HG03439 (cell line): Measurements from ENCODE around the gene PCDH9.
"Not testable (repeated sequence)": the region's sequence is repeated elsewhere in the genome, so short reads cannot be mapped to it uniquely, and the experiment has no call there.

ENCODE experiments used
- ATAC-seq: cut with Tn5 transposase; IDR thresholded peaks from one replicate; pipeline ENCODE4 v1.9.1; 2021; ENCODE audit warnings: mild to moderate bottlenecking, moderate library complexity; ENCODE audit not compliant: unreplicated experiment

The PCDH9 gene

DNA sequence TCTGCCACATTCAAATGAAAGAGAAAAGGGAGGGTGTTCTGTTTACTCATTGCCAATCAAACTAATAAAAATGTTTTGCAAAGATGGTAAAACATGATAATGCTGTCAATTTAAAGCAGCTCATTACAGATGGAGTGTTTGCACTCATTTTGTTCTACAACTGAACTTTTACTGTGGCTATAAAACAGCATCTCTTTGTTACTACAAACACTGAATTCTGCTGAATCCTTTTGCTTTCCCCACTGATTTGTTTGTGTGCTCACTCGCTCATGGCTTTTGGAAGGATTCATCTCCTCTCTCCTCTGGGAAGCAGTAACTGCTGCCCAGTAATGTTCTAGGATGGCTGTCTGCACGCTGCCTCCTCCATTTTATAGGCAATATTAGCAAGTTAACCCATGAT lies 434.5 kb downstream of the PCDH9 start:
- no peak for ATAC-seq

DNA sequence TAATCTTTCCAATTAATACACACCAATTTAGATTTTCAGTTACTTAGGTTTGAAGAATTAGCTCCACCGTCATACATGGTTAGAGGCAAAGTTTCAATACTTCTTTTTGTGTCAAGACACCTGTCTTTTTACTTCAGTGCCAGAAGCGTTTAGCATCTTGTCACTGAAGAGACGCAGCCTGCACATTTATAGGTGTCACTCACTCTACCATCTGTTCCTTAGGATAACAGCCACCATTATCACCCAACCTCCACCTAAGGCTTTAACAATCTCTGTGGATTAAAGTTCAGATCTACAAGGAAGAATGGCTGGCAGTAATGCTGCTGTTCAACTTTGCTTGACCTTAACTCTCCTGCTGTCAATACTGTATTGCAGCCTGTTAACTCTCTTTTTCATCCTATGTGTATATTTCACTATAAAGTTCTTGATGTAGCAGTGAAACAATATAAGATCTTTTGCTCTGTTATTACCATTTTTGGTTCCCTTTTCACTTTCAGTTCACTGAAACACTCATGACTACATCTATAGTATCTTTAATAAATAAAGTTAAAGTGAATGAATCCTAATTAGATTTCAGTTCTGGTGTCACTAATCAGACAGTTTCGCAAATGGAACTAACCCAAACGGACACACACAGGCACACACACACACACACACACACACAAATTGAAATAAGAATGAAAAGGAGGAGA lies 435.6 kb downstream of the PCDH9 start:
- ATAC-seq, result no peak

GRCh38 chr13:66790861-66791260 lies 439.3 kb downstream of the PCDH9 start:
- ATAC-seq, result no peak

DNA sequence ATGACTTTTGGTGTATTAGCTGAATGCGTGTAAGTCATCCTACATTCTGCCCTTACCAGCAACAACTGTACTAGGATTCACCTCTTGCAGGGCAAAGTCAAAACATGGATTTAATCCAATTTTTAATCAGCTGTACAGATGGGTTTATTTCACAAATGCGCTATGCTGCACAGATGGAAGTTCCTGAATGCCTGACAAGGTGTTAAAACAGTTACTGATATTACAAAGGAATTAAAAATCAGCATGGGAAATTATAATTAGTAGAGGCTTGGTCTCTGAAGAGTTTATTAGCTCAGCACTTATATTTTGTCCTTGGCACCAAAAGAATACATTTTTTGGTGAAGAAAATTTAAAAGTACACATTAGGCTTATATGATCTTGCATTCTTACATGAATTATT lies 448.9 kb downstream of the PCDH9 start:
- no peak for ATAC-seq

GRCh38 chr13:66780814-66781213 lies 449.3 kb downstream of the PCDH9 start:
- no peak for ATAC-seq

- ATAC-seq, result no peak
Observed at GRCh38 chr13:66778461-66778860, 451.7 kb downstream of the PCDH9 start.

- ATAC-seq, result no peak
Observed at GRCh38 chr13:66775196-66775595, 454.9 kb downstream of the PCDH9 start.

DNA sequence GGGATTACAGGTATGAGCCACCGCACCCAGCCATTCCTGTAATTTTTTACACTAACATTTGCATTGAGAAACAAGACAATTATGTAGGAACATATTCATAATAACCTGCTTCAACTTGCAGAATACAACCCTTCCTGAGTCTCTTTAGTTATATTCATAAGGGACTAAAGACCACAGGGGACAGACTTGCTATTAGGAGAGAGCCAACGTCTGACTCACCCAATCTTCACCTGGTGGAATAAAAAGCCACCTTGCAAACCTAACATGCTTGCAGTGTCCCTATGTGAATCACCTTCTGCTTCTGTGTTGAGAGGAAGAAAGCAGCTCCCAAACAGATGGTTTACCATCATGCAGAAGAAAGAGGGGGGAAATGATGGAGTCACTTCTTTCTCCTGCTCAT lies 456.1 kb downstream of the PCDH9 start:
- no peak for ATAC-seq

DNA sequence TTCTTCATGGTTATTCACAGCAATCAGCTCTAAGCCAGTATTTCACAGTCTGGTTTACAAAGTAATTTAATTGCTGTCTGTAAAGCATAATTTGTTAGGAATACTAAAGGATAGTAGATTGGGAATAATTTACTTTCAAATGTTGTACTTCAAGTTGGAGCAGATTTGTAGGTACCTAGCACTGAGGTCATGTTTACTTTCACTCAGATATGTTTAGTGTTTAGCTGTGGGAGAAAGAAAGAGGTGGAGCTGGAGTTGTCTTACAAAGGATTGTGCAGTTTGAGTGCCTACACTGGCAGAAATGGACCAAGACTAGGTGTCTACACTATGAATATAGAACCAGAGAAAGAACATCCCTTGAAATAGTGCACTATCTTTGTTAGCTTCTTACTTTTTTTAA lies 464.6 kb downstream of the PCDH9 start:
- ATAC-seq, result no peak

DNA sequence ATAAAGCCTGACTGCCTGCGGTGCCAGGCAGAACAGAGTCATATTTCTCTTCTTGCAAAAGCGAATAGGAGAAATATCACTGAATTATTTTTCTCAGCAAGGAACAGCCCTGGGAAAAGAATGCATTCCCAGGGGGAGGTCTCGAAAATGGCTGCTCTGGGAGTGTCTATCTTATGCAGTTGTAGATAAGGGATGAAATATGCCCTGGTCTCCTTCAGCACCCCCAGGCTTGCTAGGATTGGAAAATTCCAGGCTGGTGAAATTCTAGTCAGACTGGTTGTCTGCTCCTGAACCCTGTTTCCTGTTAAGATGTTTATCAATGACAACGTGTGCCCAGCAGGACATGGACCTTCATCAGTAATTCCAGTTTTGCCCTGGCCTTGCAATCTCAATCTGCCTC lies 469.5 kb downstream of the PCDH9 start:
- not testable (repeated sequence) for ATAC-seq

GRCh38 chr13:66759919-66760318 lies 470.2 kb downstream of the PCDH9 start:
- ATAC-seq, result no peak

GRCh38 chr13:66751691-66752090 lies 478.4 kb downstream of the PCDH9 start:
- no peak for ATAC-seq

DNA sequence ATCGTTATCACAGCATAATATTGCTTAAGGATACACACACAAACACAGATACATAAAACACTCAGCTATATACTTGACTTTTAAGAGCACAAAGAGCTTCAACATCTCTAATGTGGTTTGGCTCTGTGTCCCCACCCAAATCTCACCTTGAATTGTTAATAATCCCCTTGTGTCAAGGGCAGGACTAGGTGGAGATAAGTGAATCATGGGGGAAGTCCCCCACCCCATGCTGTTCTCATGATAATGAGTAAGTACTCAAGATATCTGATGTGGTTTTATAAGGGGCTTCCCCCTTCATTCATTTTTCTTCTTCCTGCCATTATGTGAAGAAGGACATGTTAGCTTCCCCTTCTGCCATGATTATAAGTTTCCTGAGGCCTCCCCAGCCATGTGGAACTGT lies 481.4 kb downstream of the PCDH9 start:
- no peak for ATAC-seq

DNA sequence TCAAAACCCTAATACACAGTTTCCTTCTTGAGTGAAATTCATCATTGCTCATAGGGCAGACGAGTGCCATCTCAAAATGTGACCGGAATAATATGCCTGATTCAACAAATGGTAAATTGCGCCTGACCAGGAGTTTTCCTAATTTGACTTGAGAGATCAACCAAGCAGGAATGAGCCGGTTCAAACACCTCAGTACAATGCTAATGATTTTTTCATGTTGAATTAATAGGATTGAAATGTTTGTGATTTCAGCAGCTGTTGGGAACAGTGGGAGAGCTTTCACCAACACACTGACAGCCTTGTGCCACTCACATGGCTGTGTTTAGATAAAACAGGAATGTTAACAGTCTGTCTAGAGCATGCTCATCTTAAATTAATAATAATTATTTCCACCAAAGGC lies 484.8 kb downstream of the PCDH9 start:
- no peak for ATAC-seq

DNA sequence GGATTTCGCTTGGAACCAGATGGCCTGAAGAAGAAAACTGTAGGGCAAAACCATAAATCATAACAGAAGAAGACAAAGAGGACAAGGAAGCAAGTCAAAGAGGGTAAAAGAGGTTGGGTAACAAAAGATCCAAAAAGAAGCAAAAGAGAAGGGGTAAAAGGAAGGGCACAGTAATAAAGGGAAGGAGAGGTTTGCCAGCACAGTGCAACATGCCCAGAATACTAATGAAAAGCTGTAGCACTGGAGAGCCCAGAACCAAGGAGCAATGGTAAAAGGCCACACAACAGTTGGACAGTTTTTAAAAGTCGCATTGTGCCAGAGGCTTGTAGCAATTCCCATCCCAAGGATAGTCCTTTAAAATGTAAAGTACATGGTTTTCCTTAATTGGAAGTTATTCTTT lies 506.6 kb downstream of the PCDH9 start:
- ATAC-seq, result no peak

GRCh38 chr13:66716538-66716937 lies 513.6 kb downstream of the PCDH9 start:
- no peak for ATAC-seq

DNA sequence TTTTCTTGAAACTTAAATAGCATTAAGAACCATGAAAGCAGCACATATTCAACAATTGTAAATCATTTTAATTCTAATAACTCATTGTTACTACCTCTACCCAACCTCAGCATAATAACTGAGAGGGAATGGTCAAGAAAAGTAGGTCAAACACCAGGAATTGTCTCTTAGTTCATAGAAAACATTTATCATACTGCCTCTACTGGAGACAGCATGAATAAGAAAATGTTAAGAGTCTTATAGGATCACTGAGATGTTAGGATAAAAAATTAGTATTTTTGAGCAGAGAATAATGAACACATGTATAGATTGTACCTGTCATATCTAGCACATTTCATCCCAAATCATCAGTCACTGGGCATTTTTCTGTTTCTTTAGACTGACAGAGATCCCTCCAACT lies 515.3 kb downstream of the PCDH9 start:
- no peak for ATAC-seq

- no peak for ATAC-seq
Observed at GRCh38 chr13:66704110-66704509, 526.0 kb downstream of the PCDH9 start.

GRCh38 chr13:66703597-66703996 lies 526.5 kb downstream of the PCDH9 start:
- no peak for ATAC-seq

DNA sequence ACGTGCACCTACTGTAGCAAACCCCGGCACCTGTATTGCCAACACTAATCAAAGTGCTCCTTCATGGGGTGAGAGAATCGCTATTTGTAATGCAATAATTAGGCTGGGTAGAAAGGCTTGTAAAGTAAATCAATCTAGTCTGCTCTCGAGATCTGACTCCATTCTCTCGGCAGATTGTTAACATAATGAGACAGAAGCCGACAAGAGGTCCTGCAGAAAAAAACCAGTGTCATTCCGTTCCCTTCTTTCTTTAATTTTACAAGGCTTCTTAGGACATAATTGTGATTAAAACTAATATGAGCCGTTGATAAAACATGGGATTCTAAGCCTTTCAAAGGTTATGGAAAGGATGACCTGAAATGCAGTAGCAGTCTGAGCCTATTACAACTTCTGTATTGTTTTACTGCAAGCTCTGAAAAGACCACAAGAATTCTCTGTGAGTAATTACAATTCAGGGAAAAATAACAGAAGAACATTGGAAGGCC lies 530.0 kb downstream of the PCDH9 start:
- no peak for ATAC-seq

DNA sequence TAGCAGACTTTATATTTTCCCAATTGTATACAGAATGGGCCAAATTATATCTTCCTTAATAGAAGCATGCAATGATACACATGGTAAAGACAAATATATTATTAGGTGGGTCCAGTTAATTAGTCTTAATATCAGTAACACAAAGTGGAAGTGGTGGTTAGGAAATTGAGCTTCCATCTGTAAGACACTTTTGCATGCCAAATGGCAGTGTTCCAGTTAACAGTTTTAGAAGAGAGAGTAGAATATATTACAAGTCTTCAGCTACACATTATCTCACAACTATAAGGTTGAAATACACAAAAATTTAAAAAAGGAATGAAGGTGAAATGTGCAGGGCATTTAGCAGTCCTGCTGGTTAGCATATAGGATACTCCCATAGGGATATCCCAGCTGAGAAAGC lies 536.5 kb downstream of the PCDH9 start:
- ATAC-seq, result no peak

DNA sequence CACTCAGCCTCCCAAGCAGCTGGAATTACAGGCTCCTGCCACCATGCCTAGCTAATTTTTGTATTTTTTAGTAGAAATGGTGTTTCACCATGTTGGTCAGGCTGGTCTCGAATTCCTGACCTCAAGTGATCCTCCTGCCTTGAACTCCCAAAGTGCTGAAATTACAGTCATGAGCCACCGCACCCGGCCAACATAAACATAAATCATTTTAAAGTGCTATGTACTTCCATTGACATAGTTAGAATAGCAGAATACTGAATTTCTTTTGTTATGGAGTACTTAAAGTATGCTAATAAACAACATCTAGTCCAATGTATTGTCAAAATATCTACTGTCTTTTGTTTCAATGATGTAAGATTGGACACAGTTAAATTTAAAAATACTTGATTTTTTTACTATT lies 539.0 kb downstream of the PCDH9 start:
- no peak for ATAC-seq

DNA sequence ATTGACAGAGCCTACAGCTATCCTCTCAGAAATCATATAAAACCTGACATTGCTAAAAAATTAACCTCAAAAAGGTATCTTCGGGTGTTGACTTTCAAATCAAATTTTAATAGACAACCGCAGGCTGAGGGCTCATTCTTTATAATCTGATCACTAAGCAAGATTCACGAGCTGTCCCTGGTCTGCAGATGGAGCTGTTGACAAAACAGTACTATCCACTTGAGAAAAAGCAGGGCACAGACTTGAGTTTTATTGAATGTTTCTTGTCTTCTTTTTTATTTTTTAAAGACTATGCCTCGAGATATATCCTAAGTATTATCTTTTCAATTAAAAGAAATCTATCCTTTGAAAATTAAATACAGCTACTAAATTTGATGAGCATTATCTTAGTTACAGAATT lies 540.5 kb downstream of the PCDH9 start:
- ATAC-seq, result no peak
